A673 (cell line): ENCODE measurements around the gene ADRB2.

Experiments used
- EZH2 ChIP-seq: fragments of 200-600 bp; sonication (generic); IDR thresholded peaks from 2 replicates; pipeline ENCODE4 v1.6.1; 2017; ENCODE audit warnings: borderline replicate concordance, low read depth, mild to moderate bottlenecking, mixed read lengths, antibody characterized with exemption, low read length; ENCODE audit not compliant: poor library complexity, severe bottlenecking
- TF ChIP-seq, protein P1 (sequence below): fragments of 300-800, 200-600 bp; sonication (generic); conservative IDR thresholded peaks from 2 replicates; pipeline ENCODE4 v1.5.1; 2017; ENCODE audit warnings: low read depth, mild to moderate bottlenecking, antibody characterized with exemption, low read length, moderate library complexity, mixed read lengths

DNA sequence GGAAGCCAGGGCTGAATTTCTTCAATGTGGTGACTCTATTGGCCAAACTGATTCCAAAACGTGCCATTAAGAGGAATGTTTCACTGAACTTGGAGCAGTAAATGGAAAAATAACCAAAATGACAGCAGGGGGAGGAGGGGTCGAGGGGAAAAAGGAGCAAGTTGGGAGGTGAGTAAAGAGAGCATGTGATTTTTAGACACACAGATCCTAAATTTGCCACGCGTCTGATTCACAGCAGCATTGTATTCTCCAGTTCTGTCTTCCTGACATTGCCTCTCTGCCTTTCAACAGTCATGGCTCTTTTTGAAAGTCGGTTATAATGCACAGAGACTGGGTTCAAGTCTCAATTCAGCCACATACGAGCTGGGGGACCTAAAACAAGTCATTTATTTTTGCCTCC is 22.0 kb upstream of the ADRB2 start:
- TF ChIP-seq, protein P1, sequence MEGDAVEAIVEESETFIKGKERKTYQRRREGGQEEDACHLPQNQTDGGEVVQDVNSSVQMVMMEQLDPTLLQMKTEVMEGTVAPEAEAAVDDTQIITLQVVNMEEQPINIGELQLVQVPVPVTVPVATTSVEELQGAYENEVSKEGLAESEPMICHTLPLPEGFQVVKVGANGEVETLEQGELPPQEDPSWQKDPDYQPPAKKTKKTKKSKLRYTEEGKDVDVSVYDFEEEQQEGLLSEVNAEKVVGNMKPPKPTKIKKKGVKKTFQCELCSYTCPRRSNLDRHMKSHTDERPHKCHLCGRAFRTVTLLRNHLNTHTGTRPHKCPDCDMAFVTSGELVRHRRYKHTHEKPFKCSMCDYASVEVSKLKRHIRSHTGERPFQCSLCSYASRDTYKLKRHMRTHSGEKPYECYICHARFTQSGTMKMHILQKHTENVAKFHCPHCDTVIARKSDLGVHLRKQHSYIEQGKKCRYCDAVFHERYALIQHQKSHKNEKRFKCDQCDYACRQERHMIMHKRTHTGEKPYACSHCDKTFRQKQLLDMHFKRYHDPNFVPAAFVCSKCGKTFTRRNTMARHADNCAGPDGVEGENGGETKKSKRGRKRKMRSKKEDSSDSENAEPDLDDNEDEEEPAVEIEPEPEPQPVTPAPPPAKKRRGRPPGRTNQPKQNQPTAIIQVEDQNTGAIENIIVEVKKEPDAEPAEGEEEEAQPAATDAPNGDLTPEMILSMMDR: no peak
- no peak for TF ChIP-seq EZH2
